K562 (cell line): ENCODE measurements around the gene ZNF12. TPM values are rescaled to one million over a fixed set of nuclear protein-coding genes. Genes with fewer than 3 reads are reported as not detected.

Experiments used
- CCNT2 ChIP-seq: IDR thresholded peaks from 2 replicates; pipeline ENCODE4 v1.6.1; 2011; ENCODE audit warnings: borderline replicate concordance, low read depth, mild to moderate bottlenecking, moderate library complexity, mixed read lengths, low read length; ENCODE audit not compliant: insufficient read length; ENCODE audit errors: extremely low read depth
- CTCF ChIP-seq, 3 experiments: IDR thresholded peaks in 2 of 3; conservative IDR thresholded peaks in 1 of 3; 2 replicates each; pipeline ENCODE4 v1.5.1; 2011 to 2012; ENCODE audit warnings: low read length in 3 of 3, mild to moderate bottlenecking in 3 of 3, control low read depth in 2 of 3, improper control_type of control experiment in 1 of 3, inconsistent platforms in 1 of 3, low read depth in 1 of 3, mixed read lengths in 1 of 3, moderate library complexity in 1 of 3; ENCODE audit not compliant: insufficient read depth in 2 of 3
- ELF1 ChIP-seq: fragments of 200-800 bp; sonication (Bioruptor generic); IDR thresholded peaks from 2 replicates; pipeline ENCODE4 v1.6.1; 2016; ENCODE audit warnings: missing genetic modification characterization, missing compliant biosample characterization
- ETS1 ChIP-seq: conservative IDR thresholded peaks from 2 replicates; pipeline ENCODE4 v1.6.1; 2011; ENCODE audit warnings: low read depth, mild to moderate bottlenecking, low read length; ENCODE audit not compliant: control insufficient read depth
- FOXJ3 ChIP-seq: sonication (generic); formaldehyde crosslinking; IDR thresholded peaks from 2 replicates; pipeline ENCODE4 v1.4.0; 2020; ENCODE audit warnings: mild to moderate bottlenecking, missing genetic modification reagents
- ILF3 ChIP-seq: fragments of 450-650 bp; IDR thresholded peaks from 2 replicates; pipeline ENCODE4 v1.6.1; 2018; ENCODE audit warnings: antibody characterized with exemption, mild to moderate bottlenecking, moderate library complexity, borderline replicate concordance
- KAT8 ChIP-seq: fragments of 450-650 bp; IDR thresholded peaks from 2 replicates; pipeline ENCODE4 v1.6.1; 2016; ENCODE audit warnings: low read depth, mild to moderate bottlenecking
- NFE2 ChIP-seq: IDR thresholded peaks from 2 replicates; pipeline ENCODE4 v1.6.1; 2014; ENCODE audit warnings: antibody characterized with exemption, low read depth
- PHF21A ChIP-seq: fragments of 450-650 bp; IDR thresholded peaks from 2 replicates; pipeline ENCODE4 v1.6.1; 2017; ENCODE audit warnings: low read depth, borderline replicate concordance
- POLR2AphosphoS5 ChIP-seq: IDR thresholded peaks from 2 replicates; pipeline ENCODE4 v1.6.1; 2011; ENCODE audit warnings: mild to moderate bottlenecking, low read depth, low read length, moderate library complexity; ENCODE audit not compliant: control insufficient read depth, insufficient read depth
- POLR3G ChIP-seq: IDR thresholded peaks from 2 replicates; pipeline ENCODE4 v1.6.1; 2011; ENCODE audit not compliant: insufficient read length, insufficient replicate concordance; ENCODE audit errors: extremely low read depth
- RHOXF2B ChIP-seq: fragments of 250-450 bp; sonication (Bioruptor Pico); conservative IDR thresholded peaks from 2 replicates; pipeline ENCODE4 v1.5.1; 2021
- SMARCA5 ChIP-seq: fragments of 450-650 bp; IDR thresholded peaks from 2 replicates; pipeline ENCODE4 v1.6.1; 2016
- TARDBP ChIP-seq: fragments of 450-650 bp; IDR thresholded peaks from 2 replicates; pipeline ENCODE4 v1.6.1; 2016
- TEAD1 ChIP-seq, 2 experiments: fragments of 450-650 bp in 1 of 2; sonication (generic) in 1 of 2; formaldehyde crosslinking; IDR thresholded peaks; 2 replicates each; pipeline versions ENCODE4 v1.4.0 to v1.8.0; 2020 to 2022; ENCODE audit warnings: mild to moderate bottlenecking in 2 of 2, missing genetic modification reagents in 1 of 2
- YY1 ChIP-seq, 3 experiments: IDR thresholded peaks; 2 replicates each; pipeline ENCODE4 v1.6.1; 2011; ENCODE audit warnings: low read length in 2 of 3, mild to moderate bottlenecking in 2 of 3, moderate library complexity in 2 of 3, borderline replicate concordance in 1 of 3, control low read depth in 1 of 3, low read depth in 1 of 3; ENCODE audit not compliant: insufficient read depth in 3 of 3, insufficient replicate concordance in 2 of 3, control insufficient read depth in 1 of 3, insufficient read length in 1 of 3; ENCODE audit errors: extremely low read depth in 1 of 3
- ZNF224 ChIP-seq: sonication (generic); formaldehyde crosslinking; IDR thresholded peaks from 2 replicates; pipeline ENCODE4 v1.8.0; 2022; ENCODE audit warnings: mild to moderate bottlenecking, missing genetic modification reagents
- ZNF239 ChIP-seq: fragments of 250-450 bp; sonication (Bioruptor Pico); IDR thresholded peaks from 2 replicates; pipeline ENCODE4 v1.4.0; 2020; ENCODE audit warnings: mild to moderate bottlenecking
- ZNF766 ChIP-seq: fragments of 200-800 bp; sonication (Bioruptor generic); conservative IDR thresholded peaks from 2 replicates; pipeline ENCODE4 v1.6.1; 2016; ENCODE audit warnings: missing genetic modification characterization, missing compliant biosample characterization
- polyA plus RNA-seq, 8 experiments: library from polyadenylated mRNA; depleted of rRNA in 4 of 8; stranded (reverse) in 5 of 8; unstranded in 3 of 8; fragments of >200 nt; fragmentation: Nextera tagmentation in 2 of 8; fragmentation: Illumina TruSeq in 1 of 8; extraction: Ambion mirVana in 2 of 8; extraction: Trizol in 1 of 8; gene quantifications; 2 replicates each; pipeline versions ENCODE4 v1.2.1 to v1.2.3, GENCODE V29; 2011 to 2014; ENCODE audit warnings: inconsistent platforms in 1 of 8, missing spikeins in 1 of 8
- total RNA-seq, 7 experiments: library from RNA; depleted of rRNA in 6 of 7; stranded (reverse); fragments of >200 nt in 6 of 7; fragmentation: Illumina TruSeq in 2 of 7; extraction: Trizol in 2 of 7; gene quantifications; 2 replicates each; pipeline versions ENCODE4 v1.2.1 to v1.2.3, GENCODE V29; 2011 to 2021; ENCODE audit warnings: low replicate concordance in 1 of 7
- TF ChIP-seq, protein P1 (sequence below): fragments of 450-650 bp; IDR thresholded peaks from 2 replicates; pipeline ENCODE4 v1.6.1; 2018; ENCODE audit warnings: mild to moderate bottlenecking, low read depth; ENCODE audit not compliant: partially characterized antibody
- TF ChIP-seq, protein P2 (sequence below): fragments of 250-450 bp; sonication (Bioruptor Pico); IDR thresholded peaks from 2 replicates; pipeline ENCODE4 v1.5.0; 2020; ENCODE audit warnings: mild to moderate bottlenecking

ZNF12 gene
- total and polyA plus RNA-seq, 9 of the 15 experiments (the other 6 are each of a cell fraction or from before 2014, with no cell fraction given), result 5.8 to 32.3 (median 18.9) TPM

DNA sequence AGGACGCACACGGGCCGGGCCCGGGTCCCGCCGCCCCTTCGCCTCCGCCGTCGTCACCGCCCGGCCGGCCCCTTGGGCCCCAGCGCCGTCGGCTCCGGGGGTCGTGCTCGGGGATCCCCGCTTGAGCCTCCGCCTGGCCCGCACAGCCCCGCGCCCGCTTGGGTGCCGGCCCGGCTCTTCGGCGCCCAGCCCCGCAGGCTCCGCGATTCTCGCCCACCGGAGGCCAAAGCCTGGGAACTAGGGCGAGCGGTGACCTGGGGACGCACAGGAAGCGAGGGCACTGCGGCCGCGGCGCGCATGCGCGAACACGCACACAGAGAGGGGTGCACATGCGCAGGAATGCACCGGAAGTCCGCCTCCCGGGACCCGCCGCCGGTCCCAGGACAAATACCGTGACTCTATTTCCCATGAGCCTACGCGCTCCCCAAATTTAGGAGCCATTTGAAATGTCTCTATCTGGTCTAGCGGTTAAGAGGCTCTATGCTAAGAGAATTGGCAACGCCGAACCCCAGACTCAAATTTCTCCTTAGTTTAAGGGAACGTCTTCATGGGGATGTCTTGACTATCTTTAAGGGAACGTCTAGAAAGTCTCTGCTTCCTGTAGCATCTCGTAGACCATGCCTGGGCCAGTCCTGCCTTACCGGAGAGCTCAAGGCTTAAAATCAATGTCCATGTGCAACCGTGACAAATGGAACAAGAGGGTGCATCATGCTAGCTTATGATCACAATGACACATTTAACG lies at the start of gene ZNF12 (continued):
- peak in 1 of 3 experiments; percentile 62 for TF ChIP-seq YY1 (IDR thresholded peaks at IDR 0.05; ENCODE audit: borderline replicate concordance in 1 of 3, control insufficient read depth in 1 of 3, extremely low read depth in 1 of 3, insufficient read depth in 3 of 3, insufficient read length in 1 of 3, insufficient replicate concordance in 2 of 3, low read depth in 1 of 3, low read length in 2 of 3)
- TF ChIP-seq NFE2, result no peak
- no peak for TF ChIP-seq ZNF239
- TF ChIP-seq, protein P1, sequence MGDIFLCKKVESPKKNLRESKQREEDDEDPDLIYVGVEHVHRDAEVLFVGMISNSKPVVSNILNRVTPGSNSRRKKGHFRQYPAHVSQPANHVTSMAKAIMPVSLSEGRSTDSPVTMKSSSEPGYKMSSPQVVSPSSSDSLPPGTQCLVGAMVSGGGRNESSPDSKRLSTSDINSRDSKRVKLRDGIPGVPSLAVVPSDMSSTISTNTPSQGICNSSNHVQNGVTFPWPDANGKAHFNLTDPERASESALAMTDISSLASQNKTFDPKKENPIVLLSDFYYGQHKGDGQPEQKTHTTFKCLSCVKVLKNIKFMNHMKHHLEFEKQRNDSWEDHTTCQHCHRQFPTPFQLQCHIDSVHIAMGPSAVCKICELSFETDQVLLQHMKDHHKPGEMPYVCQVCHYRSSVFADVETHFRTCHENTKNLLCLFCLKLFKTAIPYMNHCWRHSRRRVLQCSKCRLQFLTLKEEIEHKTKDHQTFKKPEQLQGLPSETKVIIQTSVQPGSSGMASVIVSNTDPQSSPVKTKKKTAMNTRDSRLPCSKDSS, result no peak
- peak; percentile 61 to 94; a peak in 3 of 4 replicates for TF ChIP-seq TEAD1 (CRISPR knock-in tag; IDR thresholded peaks at IDR 0.05)
- TF ChIP-seq ETS1, result 0 out of 2 replicates have a peak, but pooled peaks have one; percentile 14
- peak; percentile 74 for TF ChIP-seq ELF1 (tag)
- TF ChIP-seq POLR2AphosphoS5, result peak; percentile 73; the same call in 1 of the 2 replicates
- no peak for TF ChIP-seq KAT8
- 0 out of 2 replicates have a peak, but pooled peaks have one; percentile 12 for TF ChIP-seq PHF21A
- TF ChIP-seq ILF3, result no peak
- no peak for TF ChIP-seq CCNT2
- no peak for TF ChIP-seq TARDBP
- TF ChIP-seq ZNF224 (CRISPR knock-in tag), result no peak
- no peak for TF ChIP-seq FOXJ3 (CRISPR knock-in tag)
- TF ChIP-seq, protein P2, sequence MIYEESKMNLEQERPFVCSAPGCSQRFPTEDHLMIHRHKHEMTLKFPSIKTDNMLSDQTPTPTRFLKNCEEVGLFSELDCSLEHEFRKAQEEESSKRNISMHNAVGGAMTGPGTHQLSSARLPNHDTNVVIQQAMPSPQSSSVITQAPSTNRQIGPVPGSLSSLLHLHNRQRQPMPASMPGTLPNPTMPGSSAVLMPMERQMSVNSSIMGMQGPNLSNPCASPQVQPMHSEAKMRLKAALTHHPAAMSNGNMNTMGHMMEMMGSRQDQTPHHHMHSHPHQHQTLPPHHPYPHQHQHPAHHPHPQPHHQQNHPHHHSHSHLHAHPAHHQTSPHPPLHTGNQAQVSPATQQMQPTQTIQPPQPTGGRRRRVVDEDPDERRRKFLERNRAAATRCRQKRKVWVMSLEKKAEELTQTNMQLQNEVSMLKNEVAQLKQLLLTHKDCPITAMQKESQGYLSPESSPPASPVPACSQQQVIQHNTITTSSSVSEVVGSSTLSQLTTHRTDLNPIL (CRISPR knock-in tag), result no peak
- TF ChIP-seq ZNF766 (CRISPR knock-in tag), result peak; percentile 34; the same call in 1 of the 2 replicates
- no peak for TF ChIP-seq POLR3G
- no peak for TF ChIP-seq SMARCA5
- TF ChIP-seq CTCF (IDR thresholded peaks at IDR 0.05 in 2 of 3, conservative IDR thresholded peaks at IDR 0.05 in 1 of 3; ENCODE audit: insufficient read depth in 2 of 3, low read depth in 1 of 3, low read length in 3 of 3), result no peak
- TF ChIP-seq RHOXF2B (CRISPR knock-in tag), result no peak
